ENCODE data around the gene ZNF566.
"Not testable (repeated sequence)": the region's sequence is repeated elsewhere in the genome, so short reads cannot be mapped to it uniquely, and the experiment has no call there.

ZNF566 gene

DNA sequence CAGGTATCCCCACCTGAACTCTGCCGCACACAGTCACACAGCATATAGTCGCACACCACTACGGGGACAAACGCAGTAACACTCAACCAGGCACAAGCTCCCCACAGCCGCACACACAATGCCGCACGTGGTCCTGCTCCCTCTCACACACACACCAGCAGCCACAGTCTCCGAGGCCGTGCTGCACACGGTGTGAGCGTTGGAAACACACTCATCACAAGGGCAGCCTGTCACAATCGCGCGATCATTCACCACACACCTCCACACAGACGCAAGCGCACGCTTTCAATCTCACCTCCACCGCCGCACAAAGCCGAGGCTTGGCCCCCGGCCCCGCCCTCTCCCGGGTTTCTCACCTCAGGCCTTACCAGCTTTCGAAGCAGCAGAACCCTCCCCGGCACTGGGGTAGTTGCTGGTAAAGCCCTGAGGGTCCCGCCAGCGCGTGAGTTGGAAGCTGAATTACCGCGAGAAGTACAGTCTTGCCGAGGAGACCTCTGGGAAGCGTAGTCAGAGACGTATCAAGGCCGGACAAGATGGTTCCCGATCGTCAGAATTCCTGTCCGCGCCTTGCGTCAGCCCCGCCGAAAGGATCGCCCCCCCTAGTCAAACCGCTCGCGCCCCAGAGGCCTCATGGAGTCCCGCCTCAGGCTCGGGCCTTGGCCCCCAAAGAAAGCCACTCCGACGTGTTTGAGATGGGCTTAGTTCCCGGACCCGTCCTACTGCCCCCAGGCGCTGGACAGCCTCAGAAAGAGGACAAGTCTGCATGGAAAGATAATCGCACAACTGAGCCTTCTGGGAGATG, at the start of gene ZNF566:
ZNF566 (minus strand) TSS at position 444 of the 802 bp plus-strand sequence. CDS start 13,004 bp downstream, outside the sequence.
- peak; percentile 95 to 98 for DNase-seq

DNA sequence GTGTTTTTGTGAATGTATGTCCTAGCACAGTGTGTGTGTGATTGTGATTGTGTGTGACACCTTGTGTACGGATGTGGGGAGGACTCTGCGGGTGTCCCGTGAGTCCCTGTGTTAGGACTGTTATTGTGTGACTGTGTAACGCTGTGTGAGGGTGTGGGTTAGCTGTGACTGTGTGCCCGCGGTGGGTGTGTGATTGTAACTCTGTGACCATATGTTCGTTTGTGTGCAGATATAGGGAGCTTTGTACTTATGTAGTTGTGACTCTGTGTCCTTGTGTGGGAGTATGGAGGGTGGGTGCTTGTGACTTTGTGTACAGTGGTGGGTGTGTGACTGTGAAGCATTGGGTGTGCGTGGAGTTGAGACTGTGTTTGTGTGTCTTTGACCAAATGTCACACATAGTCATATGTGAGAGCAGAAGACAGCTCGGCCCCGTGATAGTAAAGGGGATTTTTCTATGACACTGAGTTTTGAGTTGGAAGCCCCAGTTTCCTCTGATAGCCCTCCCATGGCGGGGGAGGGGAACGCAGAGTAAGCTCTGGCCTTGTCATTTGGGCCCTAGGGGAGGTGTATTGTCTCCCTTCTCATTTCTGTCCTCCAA, 39.7 kb upstream of the ZNF566 start:
- no peak for DNase-seq

DNA sequence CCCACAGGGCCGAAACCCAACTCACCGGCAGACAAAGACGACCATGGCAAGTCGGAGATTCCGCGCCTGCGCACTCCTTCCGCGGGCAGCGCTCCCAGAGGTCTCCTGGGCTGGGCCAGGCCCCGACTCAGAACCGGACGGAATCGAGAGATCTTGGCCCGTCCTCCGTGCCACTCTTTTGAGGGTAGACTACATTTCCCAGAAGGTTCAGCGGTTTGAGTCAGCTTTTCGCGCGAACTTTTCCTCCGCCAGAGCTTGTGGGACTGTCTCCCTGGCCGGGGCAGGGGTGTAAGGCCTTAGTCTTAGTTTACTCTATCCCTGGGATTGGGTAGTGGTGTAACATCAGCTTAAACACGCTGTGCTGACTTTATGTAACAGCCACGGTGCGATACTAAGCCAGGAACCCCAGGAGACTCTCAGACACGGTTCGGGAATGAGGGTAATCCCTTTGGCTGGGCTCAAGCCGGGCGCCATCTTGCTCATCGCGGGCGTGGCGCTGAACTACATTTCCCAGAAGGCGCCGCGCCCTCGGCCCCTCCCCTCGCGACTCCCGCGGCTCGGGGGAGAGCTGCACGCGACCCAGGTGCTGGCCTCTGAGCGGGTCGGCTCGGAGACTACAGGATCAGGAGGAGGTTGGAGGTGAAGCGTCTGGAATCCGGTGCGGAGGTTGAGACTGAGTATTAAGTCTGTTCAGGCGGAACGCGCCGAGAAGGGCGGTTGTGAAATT, 39.0 kb upstream of the ZNF566 start, which contains the start of gene ZNF260:
ZNF260 (minus strand) TSS at position 78 of the 727 bp plus-strand sequence. CDS start 13,033 bp downstream, outside the sequence.
- DNase-seq = peak; percentile 92 to 93

DNA sequence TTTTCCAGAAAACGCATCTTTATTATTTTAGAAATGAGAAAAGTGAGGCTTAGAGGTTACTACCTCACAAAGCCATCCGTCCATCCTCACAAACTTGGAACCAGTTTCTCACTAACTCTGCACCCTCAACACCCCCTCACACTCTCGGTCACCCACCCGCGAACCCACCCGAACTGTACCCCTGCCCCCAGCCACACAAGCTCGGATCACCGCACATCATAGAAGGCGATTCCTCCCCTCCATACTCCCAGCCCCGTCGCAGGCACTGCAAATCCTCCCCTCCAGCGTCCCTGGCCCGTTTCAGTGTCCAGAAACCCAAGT, 38.5 kb upstream of the ZNF566 start:
- no peak for DNase-seq

DNA sequence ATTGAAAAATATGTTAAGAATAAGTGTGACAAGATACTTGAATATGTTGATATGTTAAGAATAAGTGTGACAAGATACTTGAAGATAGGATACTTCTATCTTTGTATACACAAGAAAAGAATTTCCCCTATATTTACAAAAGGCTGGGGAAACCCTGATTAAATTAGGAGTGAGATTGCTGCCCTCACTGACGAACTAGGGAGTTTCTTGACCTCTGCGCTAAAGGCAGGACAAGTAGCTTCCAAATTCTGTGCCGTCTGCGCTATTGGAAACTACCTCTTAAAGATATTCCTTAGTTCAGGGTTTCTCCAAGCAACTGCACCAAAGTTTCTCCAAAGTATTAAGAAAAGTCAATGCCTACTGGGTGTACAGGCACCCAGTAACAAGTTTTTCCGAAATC, 38.0 kb upstream of the ZNF566 start:
- no peak for DNase-seq

DNA sequence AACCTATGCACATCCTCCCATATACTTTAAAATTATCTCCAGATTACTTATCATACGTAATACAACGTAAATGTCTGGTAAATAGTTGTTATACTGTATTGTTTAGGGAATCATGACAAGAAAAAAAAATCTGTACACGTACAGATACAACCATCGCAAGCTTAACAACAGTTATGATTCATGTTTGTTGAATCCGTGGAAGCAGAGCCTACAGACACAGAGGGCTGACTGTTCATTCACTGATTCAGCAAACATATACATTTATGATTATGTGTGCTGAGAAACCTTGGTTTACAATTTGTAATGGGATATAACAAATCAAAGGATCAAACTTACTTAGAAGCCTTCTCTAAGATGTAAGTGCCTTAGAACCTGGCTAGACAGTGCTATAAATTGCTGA, 37.2 kb upstream of the ZNF566 start:
- no peak for DNase-seq

DNA sequence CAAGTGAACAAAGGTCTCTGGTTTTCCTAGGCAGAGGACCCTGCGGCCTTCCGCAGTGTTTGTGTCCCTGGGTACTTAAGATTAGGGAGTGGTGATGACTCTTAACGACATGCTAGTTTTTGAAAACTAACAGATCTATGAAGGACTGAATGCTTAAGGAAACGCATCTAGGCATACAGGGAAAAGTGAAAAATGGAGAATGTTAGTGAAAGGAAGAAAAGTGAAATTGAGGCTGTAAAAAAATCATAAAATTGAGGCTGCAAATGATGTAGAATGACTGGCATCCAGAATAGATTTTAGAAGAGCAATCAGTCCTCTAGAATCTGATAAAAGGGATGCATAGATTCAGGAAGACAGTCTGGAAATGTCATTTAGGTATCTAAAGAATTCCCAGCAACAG, 35.3 kb upstream of the ZNF566 start:
- DNase-seq = no peak

DNA sequence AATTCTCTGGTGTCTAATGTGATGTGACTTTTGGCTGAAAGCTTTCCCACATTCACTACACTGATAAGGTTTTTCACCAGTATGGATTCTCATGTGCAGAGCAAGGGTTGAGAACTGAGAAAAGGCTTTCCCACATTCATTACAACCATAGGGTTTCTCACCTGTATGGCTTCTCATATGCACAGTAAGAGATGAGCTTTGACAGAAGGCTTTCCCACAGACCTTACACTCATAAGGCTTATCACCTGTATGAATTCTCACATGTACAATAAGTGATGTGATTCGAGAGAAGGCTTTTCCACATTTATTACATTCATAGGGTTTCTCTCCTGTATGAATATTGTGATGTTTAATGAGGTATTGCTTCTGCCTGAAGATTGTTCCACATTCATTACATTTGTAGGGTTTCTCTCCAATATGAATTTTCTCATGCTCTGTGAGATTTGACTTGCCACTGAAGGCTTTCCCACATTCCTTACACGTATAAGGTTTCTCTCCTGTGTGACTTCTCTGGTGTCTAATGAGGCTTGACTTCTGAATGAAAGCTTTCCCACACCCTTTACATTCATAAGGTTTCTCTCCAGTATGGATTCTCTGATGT, 24.8 kb upstream of the ZNF566 start:
- DNase-seq = no peak

DNA sequence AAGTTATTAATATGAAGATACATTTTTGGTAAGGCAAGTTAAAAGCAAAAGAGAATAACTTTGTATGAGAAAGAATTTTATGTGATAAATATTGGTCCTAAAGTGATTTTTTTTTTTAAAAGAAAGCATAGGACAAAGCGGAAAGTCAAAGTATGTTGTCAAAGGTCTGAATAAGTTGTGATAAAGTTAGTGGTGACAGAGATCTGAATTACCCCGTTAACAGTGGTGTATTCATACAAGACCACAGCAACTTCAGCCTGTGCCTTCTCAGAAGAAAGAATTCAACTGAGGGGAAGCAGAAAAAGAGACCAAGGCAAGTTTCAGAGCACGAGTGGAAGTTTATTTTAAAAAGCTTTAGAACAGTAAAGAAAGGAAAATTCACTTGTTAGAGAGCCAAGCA, 19.0 kb upstream of the ZNF566 start:
- no peak for DNase-seq

DNA sequence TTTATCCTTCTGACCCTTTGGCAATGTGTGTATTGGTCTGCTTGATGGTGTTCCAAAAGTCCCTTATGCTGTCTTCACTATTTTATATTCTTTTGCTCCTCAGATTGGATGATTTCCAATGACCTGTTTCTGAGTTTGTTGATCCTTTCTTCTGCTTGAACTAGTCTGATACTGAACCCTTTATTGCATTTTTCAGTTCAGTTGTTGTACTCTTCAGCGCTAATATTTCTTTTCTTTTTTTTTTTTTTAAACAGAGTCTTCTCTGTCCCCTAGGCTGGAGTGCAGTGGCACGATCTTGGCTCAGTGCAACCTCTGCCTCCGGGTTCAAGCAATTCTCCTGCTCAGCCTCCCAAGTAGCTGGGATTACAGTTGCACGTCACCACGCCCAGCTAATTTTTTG, 12.6 kb upstream of the ZNF566 start:
- DNase-seq = no peak

DNA sequence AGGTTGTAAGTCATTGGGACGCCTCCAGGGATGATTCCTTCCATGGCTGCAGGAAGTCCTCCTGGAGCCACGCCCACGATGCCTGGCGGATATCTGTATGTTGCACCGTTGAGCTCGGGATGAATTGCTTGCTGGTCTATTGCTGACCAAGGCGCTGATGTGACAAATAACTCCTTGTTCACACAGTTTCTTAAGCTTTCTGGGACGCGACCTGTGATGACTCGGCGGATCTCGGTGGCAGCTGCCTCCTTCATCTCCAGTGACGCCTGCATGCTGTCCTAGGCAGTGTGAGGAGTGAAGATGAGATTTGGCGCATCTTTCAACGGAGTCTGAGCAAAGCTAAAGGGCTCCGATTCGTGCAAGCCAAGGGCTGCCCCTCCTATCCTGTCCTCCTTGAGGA, 7.6 kb upstream of the ZNF566 start:
- no peak for DNase-seq

DNA sequence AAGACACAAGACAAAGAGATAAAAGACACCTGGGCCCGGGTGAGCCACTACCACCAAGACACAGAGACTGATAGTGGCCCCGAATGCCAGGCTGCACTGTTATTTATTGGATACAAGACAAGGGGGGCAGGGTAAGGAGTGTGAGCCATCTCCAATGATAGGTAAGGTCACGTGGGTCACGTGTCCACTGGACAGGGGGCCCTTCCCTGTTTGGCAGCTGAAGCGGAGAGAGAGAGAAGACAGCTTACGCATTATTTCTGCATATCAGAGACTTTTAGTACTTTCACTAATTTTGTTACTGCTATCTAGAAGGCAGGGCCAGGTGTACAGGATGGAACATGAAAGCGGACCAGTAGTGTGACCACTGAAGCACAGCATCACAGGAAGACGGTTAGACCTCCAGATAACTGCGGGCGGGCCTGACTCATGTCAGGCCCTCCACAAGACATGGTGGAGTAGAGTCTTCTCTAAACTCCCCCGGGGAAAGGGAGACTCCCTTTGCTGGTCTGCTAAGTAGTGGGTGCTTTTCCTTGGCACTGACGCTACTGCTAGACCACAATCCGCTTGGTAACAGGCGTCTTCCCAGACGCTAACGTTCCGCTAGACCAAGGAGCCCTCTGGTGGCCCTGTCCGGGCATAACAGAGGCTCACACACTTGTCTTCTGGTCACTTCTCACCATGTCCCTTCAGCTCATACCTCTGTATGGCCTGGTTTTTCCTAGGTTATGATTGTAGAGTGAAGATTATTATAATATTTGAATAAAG, 3.5 kb upstream of the ZNF566 start:
- DNase-seq = peak; percentile 2 to 16

DNA sequence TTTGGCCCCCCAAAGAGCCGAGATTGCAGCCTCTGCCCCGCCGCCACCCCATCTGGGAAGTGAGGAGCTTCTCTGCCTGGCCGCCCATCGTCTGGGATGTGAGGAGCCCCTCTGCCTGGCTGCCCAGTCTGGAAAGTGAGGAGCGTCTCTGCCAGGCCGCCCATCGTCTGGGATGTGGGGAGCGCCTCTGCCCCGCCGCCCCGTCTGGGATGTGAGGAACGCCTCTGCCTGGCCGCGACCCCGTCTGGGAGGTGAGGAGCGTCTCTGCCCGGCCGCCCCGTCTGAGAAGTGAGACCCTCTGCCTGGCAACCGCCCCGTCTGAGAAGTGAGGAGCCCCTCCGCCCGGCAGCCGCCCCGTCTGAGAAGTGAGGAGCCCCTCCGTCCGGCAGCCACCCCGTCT, 1.5 kb upstream of the ZNF566 start:
- not testable (repeated sequence) for DNase-seq

DNA sequence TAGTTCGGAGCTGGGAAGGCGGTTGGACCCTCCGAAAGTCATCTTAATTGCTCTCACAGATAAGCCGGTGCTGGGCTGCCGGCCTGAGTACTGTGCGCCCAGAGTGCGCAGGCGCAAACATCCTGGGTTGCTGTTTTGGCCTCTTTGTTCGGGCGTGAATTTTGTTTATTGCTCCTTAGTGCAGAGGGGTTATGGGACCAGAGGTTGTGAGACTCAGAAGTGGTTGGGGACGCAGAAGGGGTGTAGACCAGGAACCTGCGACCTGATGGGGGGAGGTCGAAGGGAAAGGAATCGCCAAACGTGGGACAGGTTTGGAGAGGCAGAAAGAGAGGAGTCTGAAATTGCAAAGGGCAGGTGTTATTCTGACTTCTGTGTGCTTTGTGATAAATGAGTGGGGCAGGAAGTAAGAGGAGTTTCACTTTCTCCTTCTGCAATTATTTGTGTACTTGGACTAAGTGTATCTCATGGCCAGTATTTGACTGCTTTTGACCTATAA, 607 bp upstream of the ZNF566 start:
- DNase-seq = peak; percentile 88 to 92

DNA sequence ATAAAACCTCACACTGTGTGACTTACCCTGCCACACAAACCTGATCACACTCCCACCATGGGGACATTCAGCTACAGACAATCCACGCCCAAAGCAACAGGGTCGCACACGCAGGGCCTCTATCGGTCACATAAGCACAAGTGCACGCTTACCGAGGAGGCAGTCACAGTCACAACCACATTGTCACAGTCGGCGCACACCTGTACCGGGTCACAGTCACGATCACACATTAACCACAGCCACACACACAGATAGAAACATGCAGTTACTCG, 579 bp downstream of the ZNF566 start:
- peak in 1 of 2 experiments; percentile 28 for DNase-seq

DNA sequence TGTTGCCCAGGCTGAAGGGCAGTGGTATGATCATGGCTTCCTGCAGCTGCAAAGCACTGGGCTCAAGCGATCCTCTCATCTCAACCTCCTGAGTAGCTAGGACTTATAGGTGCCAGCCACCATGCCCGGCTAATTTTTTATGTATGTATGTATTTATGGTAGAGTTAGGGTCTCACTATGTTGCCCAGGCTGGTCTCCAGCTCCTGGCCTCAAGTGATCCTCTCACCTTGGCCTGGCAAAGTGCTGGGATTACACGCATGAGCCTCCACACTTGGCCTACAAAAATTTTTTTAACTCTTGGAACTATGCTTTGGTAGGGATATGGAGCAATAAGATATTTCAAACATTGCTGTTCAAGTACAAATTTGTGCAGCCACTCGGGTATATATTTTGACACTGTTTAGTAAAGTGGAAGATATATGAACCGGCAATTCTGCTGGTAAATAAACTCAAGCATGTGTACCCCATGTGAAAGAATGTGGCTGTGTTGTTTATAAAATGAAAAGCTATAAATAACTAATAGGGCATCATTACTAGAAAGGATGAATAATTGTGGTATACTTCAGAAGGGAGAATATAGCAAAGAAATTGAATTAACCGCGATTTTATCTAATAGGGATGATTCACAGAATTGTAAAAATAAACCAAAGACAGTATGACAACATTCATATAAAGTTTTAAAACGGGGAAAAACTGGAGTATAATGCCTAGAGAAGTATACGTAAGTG, 1.1 kb downstream of the ZNF566 start:
- DNase-seq = no peak

DNA sequence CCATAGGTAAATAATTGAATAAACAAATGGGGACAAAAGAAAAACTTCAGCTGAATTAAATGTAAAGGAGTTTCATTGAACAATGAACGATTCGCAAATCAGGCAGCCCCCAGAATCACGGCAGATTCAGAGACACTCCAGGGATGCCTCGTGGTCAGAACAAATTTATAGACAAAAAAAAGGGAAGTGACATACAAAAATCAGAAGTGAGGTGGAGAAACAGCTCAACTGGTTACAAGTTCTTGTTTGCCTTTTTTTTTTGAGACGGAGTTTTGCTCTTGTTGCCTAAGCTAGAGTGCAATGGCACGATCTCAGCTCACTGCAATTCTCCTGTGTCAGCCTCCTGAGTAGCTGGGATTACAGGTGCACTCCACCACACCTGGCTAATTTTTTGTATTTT, 5.7 kb downstream of the ZNF566 start:
- no peak for DNase-seq

DNA sequence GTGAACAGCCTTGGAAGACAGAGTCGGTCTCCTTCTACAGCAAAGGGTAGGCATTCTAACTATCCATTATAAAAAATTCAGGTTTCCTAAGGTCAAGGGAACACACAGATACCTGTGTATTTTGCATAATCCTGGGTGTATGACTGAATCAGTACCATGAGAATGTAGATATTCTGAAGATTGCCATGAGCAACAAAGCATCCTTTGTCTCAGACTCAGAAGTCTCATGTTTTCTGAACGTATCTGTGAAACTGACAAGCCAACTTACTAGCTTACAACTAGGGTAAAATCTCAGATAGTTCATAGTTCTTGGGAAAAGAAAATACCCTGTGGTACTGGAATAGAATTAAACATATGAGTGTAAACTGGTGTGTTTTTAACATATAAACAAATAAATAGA, 6.5 kb downstream of the ZNF566 start:
- DNase-seq = no peak

DNA sequence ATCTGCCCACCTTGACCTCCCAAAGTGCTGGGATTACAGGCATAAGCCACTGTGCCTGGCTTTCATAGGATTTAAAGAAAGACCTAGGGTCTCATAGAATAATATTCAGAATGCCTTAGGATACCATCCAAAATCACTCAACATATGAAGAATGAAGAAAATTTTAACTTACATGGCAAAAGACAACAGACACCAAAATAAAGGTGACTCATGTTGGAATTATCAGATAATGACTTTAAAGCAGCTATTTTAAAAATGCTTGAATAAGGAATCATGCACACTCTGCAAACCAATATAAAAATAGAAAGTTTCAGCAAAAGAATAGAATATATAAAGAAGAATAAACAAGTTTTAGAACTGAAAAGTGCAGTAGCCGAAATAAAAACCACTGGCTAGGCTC, 29.3 kb downstream of the ZNF566 start:
- DNase-seq = no peak

DNA sequence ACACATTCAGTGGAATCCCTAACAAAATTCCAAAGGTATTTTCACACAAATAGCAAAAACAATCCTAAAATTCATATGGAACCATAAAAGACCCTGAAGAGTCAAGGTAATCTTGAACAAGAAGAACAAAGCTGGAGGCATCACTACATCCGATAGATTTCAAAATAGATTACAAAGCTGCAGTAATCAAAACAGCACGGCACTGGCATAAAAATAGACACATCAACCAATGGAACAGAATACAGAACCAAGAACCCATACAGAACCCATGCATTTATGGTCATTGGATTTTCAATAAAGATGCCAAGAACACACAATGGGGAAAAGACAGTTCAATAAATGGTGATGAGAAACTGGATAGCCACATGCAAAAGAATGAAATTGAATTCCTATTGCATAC, 32.5 kb downstream of the ZNF566 start:
- no peak for DNase-seq

DNA sequence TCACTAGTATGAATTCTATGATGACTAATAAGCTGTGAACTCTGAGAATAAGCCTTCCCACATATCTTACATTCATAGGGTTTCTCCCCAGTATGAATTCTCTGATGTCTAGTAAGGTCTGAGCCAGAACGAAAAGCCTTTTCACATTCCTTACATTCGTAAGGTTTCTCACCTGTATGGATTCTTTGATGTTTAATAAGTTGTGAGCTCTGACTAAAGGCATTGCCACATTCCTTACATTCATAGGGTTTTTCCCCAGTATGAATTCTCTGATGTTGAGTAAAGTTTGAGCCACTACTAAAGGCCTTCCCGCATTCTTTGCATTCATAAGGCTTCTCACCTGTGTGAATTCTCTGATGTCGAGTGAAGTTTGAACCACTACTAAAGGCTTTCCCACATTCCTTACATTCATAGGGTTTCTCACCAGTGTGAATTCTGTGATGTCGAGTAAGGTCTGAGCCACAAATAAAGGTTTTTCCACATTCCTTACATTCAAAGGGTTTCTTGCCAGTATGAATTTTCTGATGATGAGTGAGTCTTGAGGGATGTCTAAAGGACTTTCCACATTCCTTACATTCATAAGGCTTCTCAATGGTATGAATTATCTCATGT, 40.2 kb downstream of the ZNF566 start:
- DNase-seq = no peak

DNA sequence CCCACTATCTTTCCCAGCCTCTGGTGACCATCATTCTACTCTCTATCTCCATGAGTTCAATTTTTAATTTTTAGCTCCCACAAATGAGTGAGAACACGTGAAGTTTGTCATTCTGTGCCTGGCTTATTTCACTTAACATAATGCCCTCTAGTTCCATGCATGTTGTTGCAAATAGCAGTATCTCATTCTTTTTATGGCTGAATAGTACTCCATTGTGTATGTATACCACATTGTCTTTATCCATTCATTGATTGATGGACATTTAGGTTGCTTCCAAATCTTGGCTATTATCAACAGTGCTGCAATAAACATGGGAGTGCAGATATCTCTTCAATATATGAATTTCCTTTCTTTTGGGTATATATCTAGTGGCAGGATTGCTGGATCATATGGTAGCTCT, 48.0 kb downstream of the ZNF566 start:
- DNase-seq = no peak

Measured in SHP77 (cell line).